ENCODE data around the gene SLC66A3.
"Not testable (repeated sequence)": the region's sequence is repeated elsewhere in the genome, so short reads cannot be mapped to it uniquely, and the experiment has no call there.

SLC66A3 gene

GRCh38 chr2:11157731-11158130 lies 2.5 kb downstream of the SLC66A3 start:
- peak in 2 of 42 donors; percentile 6 to 27 for DNase-seq
- intact Hi-C loops (cut with DNase I), result loop anchor here (10.0 kb wide), 1 partner anchor 187 kb away; the partner anchor contains the start of gene ROCK2

GRCh38 chr2:11158916-11159573 lies 3.8 kb downstream of the SLC66A3 start:
- intact Hi-C loops (cut with DNase I), result loop anchor here (10.0 kb wide), 1 partner anchor 186 kb away; the partner anchor contains the start of gene ROCK2
- peak in 1 of 42 donors; percentile 26 for DNase-seq

- intact Hi-C loops (cut with DNase I), result loop anchor here (10.0 kb wide), 1 partner anchor 185 kb away; the partner anchor contains the start of gene ROCK2
- peak in 1 of 42 donors; percentile 1 for DNase-seq
Observed at GRCh38 chr2:11159574-11160170, 4.4 kb downstream of the SLC66A3 start.

- intact Hi-C loops (cut with DNase I), result no loop called here
- DNase-seq, result peak in 1 of 42 donors; percentile 3
Observed at GRCh38 chr2:11160256-11160655, 5.0 kb downstream of the SLC66A3 start.

- intact Hi-C loops (cut with DNase I), result no loop called here
- DNase-seq, result peak in 1 of 42 donors; percentile 4
Observed at GRCh38 chr2:11160731-11161455, 5.6 kb downstream of the SLC66A3 start.

- intact Hi-C loops (cut with DNase I), result no loop called here
Observed at GRCh38 chr2:11161747-11162146, 6.5 kb downstream of the SLC66A3 start.

GRCh38 chr2:11163439-11164317 lies 8.4 kb downstream of the SLC66A3 start:
- no peak for DNase-seq
- intact Hi-C loops (cut with DNase I), result no loop called here

More at GRCh38 chr2:11161747-11162146, 6.5 kb downstream of the SLC66A3 start:
- peak in 1 of 42 donors; percentile 5 for DNase-seq

GRCh38 chr2:11165046-11165445 lies 9.8 kb downstream of the SLC66A3 start:
- DNase-seq; intact Hi-C loops (cut with DNase I): not testable (repeated sequence)

- peak in 1 of 42 donors; percentile 32 for DNase-seq
- intact Hi-C loops (cut with DNase I), result no loop called here
Observed at GRCh38 chr2:11166476-11166875, 11.2 kb downstream of the SLC66A3 start.

GRCh38 chr2:11168488-11168887 lies 13.2 kb downstream of the SLC66A3 start:
- intact Hi-C loops (cut with DNase I), result no loop called here

GRCh38 chr2:11169333-11169732 lies 14.1 kb downstream of the SLC66A3 start:
- peak in 1 of 42 donors; percentile 31 for DNase-seq
- intact Hi-C loops (cut with DNase I), result no loop called here

More at GRCh38 chr2:11168488-11168887, 13.2 kb downstream of the SLC66A3 start:
- peak in 1 of 42 donors; percentile 22 for DNase-seq

GRCh38 chr2:11174222-11174621 lies 19.0 kb downstream of the SLC66A3 start:
- DNase-seq, result peak in 1 of 42 donors; percentile 30
- intact Hi-C loops (cut with DNase I), result no loop called here

- intact Hi-C loops (cut with DNase I), result no loop called here
- peak in 13 of 42 donors; percentile 13 to 61 (median 31) for DNase-seq
Observed at GRCh38 chr2:11175293-11175795, 20.1 kb downstream of the SLC66A3 start.

- DNase-seq, result no peak
- intact Hi-C loops (cut with DNase I), result no loop called here
Observed at GRCh38 chr2:11177871-11178690, 22.8 kb downstream of the SLC66A3 start.

- DNase-seq, result no peak
- intact Hi-C loops (cut with DNase I), result no loop called here
Observed at GRCh38 chr2:11179196-11179595, 23.9 kb downstream of the SLC66A3 start.

GRCh38 chr2:11179899-11180298 lies 24.6 kb downstream of the SLC66A3 start:
- intact Hi-C loops (cut with DNase I), result no loop called here

GRCh38 chr2:11180653-11181052 lies 25.4 kb downstream of the SLC66A3 start:
- DNase-seq, result no peak
- intact Hi-C loops (cut with DNase I), result no loop called here

More at GRCh38 chr2:11179899-11180298, 24.6 kb downstream of the SLC66A3 start:
- no peak for DNase-seq

GRCh38 chr2:11182951-11183350 lies 27.7 kb downstream of the SLC66A3 start:
- intact Hi-C loops (cut with DNase I), result no loop called here
- no peak for DNase-seq
